MCF 10A (cell line): ENCODE data around the gene IGSF22. TPM values are rescaled to one million over a fixed set of nuclear protein-coding genes. Genes with fewer than 3 reads are reported as not detected.

Experiments
- BruUV-seq: library from RNA; stranded (reverse); fragments of 400-500 nt; replicated peaks from 2 replicates; lab custom pipeline; 2021; lab: Mats Ljungman, UMichigan
- CTCF ChIA-PET: fragments of 300-600 bp; sonication (Branson Sonifier 250); formaldehyde crosslinking; extraction: SDS; loops from one replicate; lab custom pipeline; 2021; ENCODE audit warnings: antibody characterized with exemption, inconsistent platforms; lab: Yijun Ruan, JAX
- POLR2A ChIA-PET: fragments of 300-600, 350-650 bp; sonication (Branson Sonifier 250); formaldehyde crosslinking; extraction: SDS; loops from one replicate; lab custom pipeline; 2020; ENCODE audit warnings: antibody characterized with exemption, inconsistent platforms; lab: Yijun Ruan, JAX
- DNase-seq: peaks from one replicate; pipeline ENCODE4 v3.0.0-alpha.2; 2018; ENCODE audit not compliant: unreplicated experiment
- H3K27ac Mint-ChIP-seq: one replicate; pipeline ENCODE4 v1.8.0; 2022; ENCODE audit warnings: mild to moderate bottlenecking, low read depth, mixed read lengths; ENCODE audit not compliant: unreplicated experiment
- H3K27me3 Mint-ChIP-seq: one replicate; pipeline ENCODE4 v1.8.0; 2022; ENCODE audit warnings: mixed read lengths; ENCODE audit not compliant: insufficient read depth, unreplicated experiment
- H3K36me3 Mint-ChIP-seq: one replicate; pipeline ENCODE4 v1.8.0; 2022; ENCODE audit warnings: mild to moderate bottlenecking, moderate library complexity, mixed read lengths; ENCODE audit not compliant: insufficient read depth, unreplicated experiment
- H3K4me1 Mint-ChIP-seq: one replicate; pipeline ENCODE4 v1.8.0; 2022; ENCODE audit warnings: mixed read lengths; ENCODE audit not compliant: insufficient read depth, unreplicated experiment
- H3K4me3 Mint-ChIP-seq: one replicate; pipeline ENCODE4 v1.8.0; 2022; ENCODE audit warnings: mild to moderate bottlenecking, moderate library complexity, mixed read lengths; ENCODE audit not compliant: unreplicated experiment
- H3K9me3 Mint-ChIP-seq: one replicate; pipeline ENCODE4 v1.8.0; 2022; ENCODE audit warnings: mixed read lengths; ENCODE audit not compliant: unreplicated experiment
- intact Hi-C: fragments of 100-400 bp; cut with micrococcal nuclease; formaldehyde crosslinking; loops from 2 replicates; pipeline ENCODE4 v1.14.1; 2022
- total RNA-seq: library from RNA; stranded (reverse); gene quantifications from 2 replicates; pipeline ENCODE4 v1.2.3, GENCODE V29; 2022
- TF ChIP-seq, protein P1 (sequence below): fragments of 200-600 bp; IDR thresholded peaks from one replicate; pipeline ENCODE4 v1.8.0; 2022; ENCODE audit warnings: antibody characterized with exemption, mild to moderate bottlenecking; ENCODE audit not compliant: unreplicated experiment

IGSF22 gene
- total RNA-seq, 1 experiment from 2014 or later = not detected

DNA sequence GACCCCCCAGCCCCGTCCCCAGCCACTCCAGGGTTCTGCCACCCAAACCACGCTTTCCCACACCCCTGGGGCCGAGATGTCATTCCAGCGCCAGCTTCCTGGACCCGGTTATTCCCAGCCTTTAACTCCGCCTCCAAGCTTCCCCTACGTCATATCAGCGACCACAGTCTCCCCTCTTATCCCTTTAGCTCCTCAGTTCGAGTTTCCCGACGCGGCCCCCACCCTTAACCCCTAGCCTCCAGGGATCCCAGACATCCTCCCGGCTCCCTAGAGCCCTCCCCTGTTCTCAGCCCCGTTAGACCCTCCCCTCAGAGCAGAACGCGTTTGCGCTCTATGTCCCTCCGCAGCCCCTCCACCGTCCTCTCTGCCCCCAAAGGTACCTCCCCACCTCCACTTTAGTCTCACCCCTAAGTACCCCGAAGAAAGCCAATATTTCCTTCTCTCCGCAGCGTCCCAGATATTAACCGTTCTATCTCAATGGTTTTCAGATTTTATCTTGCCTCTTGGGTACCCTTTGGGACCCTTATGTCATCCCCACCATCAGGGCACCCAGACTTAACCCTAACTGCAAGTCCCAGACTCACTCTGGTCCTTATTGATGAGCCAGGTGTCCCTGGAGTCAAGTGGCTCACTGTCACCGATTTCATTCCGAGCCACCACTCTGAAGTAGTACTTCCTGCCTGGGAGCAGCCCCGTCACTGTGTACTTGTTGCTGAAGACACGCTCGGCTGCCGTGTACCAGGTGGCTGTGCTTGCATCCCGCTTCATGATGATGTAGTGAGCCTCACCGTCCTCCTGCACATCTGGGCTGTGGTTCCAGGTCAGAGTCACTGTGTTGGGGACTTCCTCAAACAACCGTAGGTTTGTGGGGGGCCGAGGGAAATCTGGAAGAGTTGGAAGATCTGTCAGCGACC is 19.4 kb downstream of the IGSF22 start:
- ChIA-PET POLR2A (interaction anchor here (0.7 to 1.8 kb wide), 2 partner anchors 8 to 266 kb away, joined by 3 to 4 read pairs; partner anchors contain the start of gene TMEM86A), CTCF (interaction anchor here (0.7 to 1.7 kb wide), 2 partner anchors 21 to 25 kb away, joined by 3 read pairs; no protein-coding TSS in a partner anchor)
- no peaks in the 10 kb centered on the region for H3K4me1 Mint-ChIP-seq
- no TSS peak for BruUV-seq
- intact Hi-C loops = no loop called here
- H3K36me3 Mint-ChIP-seq = no peaks in the 10 kb centered on the region
- no peak overlapping the region for H3K27ac Mint-ChIP-seq
- no peak overlapping the region for H3K4me3 Mint-ChIP-seq
- H3K27me3 Mint-ChIP-seq = peaks cover 72% of the 10 kb centered on the region
- H3K9me3 Mint-ChIP-seq = no peaks in the 10 kb centered on the region
- TF ChIP-seq, protein P1, sequence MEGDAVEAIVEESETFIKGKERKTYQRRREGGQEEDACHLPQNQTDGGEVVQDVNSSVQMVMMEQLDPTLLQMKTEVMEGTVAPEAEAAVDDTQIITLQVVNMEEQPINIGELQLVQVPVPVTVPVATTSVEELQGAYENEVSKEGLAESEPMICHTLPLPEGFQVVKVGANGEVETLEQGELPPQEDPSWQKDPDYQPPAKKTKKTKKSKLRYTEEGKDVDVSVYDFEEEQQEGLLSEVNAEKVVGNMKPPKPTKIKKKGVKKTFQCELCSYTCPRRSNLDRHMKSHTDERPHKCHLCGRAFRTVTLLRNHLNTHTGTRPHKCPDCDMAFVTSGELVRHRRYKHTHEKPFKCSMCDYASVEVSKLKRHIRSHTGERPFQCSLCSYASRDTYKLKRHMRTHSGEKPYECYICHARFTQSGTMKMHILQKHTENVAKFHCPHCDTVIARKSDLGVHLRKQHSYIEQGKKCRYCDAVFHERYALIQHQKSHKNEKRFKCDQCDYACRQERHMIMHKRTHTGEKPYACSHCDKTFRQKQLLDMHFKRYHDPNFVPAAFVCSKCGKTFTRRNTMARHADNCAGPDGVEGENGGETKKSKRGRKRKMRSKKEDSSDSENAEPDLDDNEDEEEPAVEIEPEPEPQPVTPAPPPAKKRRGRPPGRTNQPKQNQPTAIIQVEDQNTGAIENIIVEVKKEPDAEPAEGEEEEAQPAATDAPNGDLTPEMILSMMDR = no peak
- DNase-seq = no peak

DNA sequence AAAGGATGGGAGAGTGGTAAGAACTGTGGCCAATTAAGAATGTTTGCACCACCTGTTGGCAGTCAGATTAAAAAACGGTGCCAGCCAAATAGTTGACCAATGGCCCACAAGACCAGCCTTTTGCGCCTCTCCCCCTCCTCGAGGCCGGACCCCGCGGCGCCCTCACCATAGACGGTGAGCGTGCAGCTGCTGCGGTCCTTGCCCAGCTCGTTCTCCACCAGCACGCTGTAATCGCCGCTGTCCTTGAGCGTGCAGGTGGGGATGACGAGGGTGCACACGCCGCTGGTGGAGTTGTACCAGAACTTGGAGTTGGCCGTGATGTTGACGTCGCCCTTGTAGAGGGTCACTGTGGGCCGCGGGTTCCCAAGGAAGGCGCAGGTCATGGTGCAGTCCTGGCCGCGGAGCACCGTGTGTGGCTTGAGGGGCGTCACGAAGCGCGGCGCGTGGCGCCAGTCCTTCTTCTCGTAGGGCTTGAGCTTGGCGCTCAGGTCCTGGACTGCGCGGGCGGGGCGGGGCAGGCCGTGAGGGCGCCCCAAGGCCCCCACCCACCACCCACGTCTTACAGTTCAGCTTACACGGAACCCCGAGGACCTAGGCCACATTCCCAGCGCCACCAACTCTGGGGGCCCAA is 20.2 kb downstream of the IGSF22 start:
- TF ChIP-seq, protein P1 = no peak
- POLR2A ChIA-PET = no interaction called here
- intact Hi-C loops = no loop called here
- no TSS peak for BruUV-seq
- H3K36me3 Mint-ChIP-seq = no peaks in the 10 kb centered on the region
- no peaks in the 10 kb centered on the region for H3K4me1 Mint-ChIP-seq
- CTCF ChIA-PET = interaction anchor here (0.6 to 0.7 kb wide), 2 partner anchors 22 to 268 kb away, joined by 3 to 4 read pairs; no protein-coding TSS in a partner anchor
- no peaks in the 10 kb centered on the region for H3K9me3 Mint-ChIP-seq
- H3K4me3 Mint-ChIP-seq = no peak overlapping the region
- peaks cover 79% of the 10 kb centered on the region for H3K27me3 Mint-ChIP-seq
- DNase-seq = no peak
- H3K27ac Mint-ChIP-seq = no peak overlapping the region

DNA sequence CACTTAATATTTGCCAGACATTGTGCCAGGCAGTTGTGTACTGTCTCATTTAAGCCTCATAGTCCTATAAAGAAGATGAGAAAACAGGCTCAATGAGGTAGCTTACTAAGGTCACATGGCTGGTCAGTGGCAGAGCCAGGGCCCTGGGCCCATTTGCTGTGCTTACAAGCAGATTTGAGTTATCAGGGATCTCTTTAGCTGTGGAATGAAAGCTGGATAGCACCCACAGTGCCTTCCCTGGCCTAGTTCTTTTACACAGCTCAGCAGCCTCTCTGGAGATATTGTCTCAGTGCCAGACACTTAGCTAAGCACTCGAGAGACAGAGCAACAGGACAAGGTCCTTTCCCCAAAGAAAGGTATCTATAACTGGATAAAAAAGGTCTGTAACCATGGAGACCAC is 21.3 kb downstream of the IGSF22 start:
- ChIA-PET CTCF (interaction anchor here (0.8 kb wide), 1 partner anchor 72 kb away, joined by 4 read pairs; no protein-coding TSS in a partner anchor), POLR2A (interaction anchor here (0.6 kb wide), 1 partner anchor 11 kb away, joined by 3 read pairs; no protein-coding TSS in a partner anchor)
- intact Hi-C loops = no loop called here
- no peak overlapping the region for H3K27ac Mint-ChIP-seq
- DNase-seq = no peak
- H3K27me3 Mint-ChIP-seq = peaks cover 68% of the 10 kb centered on the region
- H3K4me3 Mint-ChIP-seq = no peak overlapping the region
- BruUV-seq = no TSS peak
- H3K36me3 Mint-ChIP-seq = no peaks in the 10 kb centered on the region
- TF ChIP-seq, protein P1 = no peak
- peaks cover 10% of the 10 kb centered on the region for H3K4me1 Mint-ChIP-seq
- no peaks in the 10 kb centered on the region for H3K9me3 Mint-ChIP-seq
